Loucy (cell line): ENCODE measurements around the gene DENND2D.

ENCODE experiments used
- H2AFZ ChIP-seq: fragments of 200-600 bp; sonication (generic); 2 replicates; pipeline ENCODE4 v1.6.0; 2016; ENCODE audit warnings: antibody characterized with exemption, mild to moderate bottlenecking, low read length, moderate library complexity
- H3F3A ChIP-seq: fragments of 200-600 bp; 2 replicates; pipeline ENCODE4 v1.6.0; 2016; ENCODE audit warnings: antibody characterized with exemption, low read depth, mild to moderate bottlenecking
- H3K27me3 ChIP-seq: fragments of 200-600 bp; sonication (generic); 2 replicates; pipeline ENCODE4 v1.6.1; 2014; ENCODE audit warnings: low read length, mild to moderate bottlenecking; ENCODE audit not compliant: insufficient read depth, poor library complexity, severe bottlenecking
- H3K36me3 ChIP-seq: fragments of 200-600 bp; sonication (generic); 2 replicates; pipeline ENCODE4 v1.6.1; 2016; ENCODE audit warnings: low read length; ENCODE audit not compliant: insufficient read depth
- H3K4me1 ChIP-seq: fragments of 200-600 bp; sonication (generic); 2 replicates; pipeline ENCODE4 v1.5.1; 2014; ENCODE audit warnings: low read length, mild to moderate bottlenecking; ENCODE audit not compliant: insufficient read depth, poor library complexity, severe bottlenecking
- H3K4me2 ChIP-seq: fragments of 200-600 bp; sonication (generic); 2 replicates; pipeline ENCODE4 v1.6.0; 2014; ENCODE audit warnings: antibody characterized with exemption, low read length, low read depth, mild to moderate bottlenecking; ENCODE audit not compliant: poor library complexity, severe bottlenecking
- H3K4me3 ChIP-seq: fragments of 200-600 bp; sonication (generic); 2 replicates; pipeline ENCODE4 v1.5.1; 2014; ENCODE audit warnings: low read length, mild to moderate bottlenecking, mixed read lengths; ENCODE audit not compliant: poor library complexity, severe bottlenecking
- H3K79me2 ChIP-seq: fragments of 200-600 bp; sonication (generic); 2 replicates; pipeline ENCODE4 v1.6.1; 2014; ENCODE audit warnings: low read length; ENCODE audit not compliant: insufficient read depth
- H3K9ac ChIP-seq: fragments of 200-600 bp; sonication (generic); 2 replicates; pipeline ENCODE4 v1.6.0; 2014; ENCODE audit warnings: mild to moderate bottlenecking, low read depth, low read length, moderate library complexity; ENCODE audit not compliant: poor library complexity, severe bottlenecking
- H3K9me2 ChIP-seq: fragments of 200-600 bp; sonication (generic); replicated peaks from 2 replicates; pipeline ENCODE4 v1.6.1; 2016; ENCODE audit warnings: low read depth, low read length, mixed read lengths
- H3K9me3 ChIP-seq: fragments of 200-600 bp; sonication (generic); 2 replicates; pipeline ENCODE4 v1.6.1; 2014; ENCODE audit warnings: mild to moderate bottlenecking, antibody characterized with exemption, low read length, low read depth; ENCODE audit not compliant: insufficient read depth
- H4K20me1 ChIP-seq: fragments of 200-600 bp; sonication (generic); 2 replicates; pipeline ENCODE4 v1.6.0; 2014; ENCODE audit warnings: antibody characterized with exemption, low read length, mild to moderate bottlenecking; ENCODE audit not compliant: insufficient read depth, poor library complexity, severe bottlenecking
- CTCF ChIP-seq: fragments of 200-600 bp; sonication (generic); conservative IDR thresholded peaks from 2 replicates; pipeline ENCODE4 v1.5.1; 2014; ENCODE audit warnings: mild to moderate bottlenecking, antibody characterized with exemption, low read length
- EZH2phosphoT487 ChIP-seq: fragments of 200-600 bp; IDR thresholded peaks from 2 replicates; pipeline ENCODE4 v1.6.1; 2018; ENCODE audit warnings: antibody characterized with exemption, mild to moderate bottlenecking, moderate library complexity, borderline replicate concordance

The DENND2D gene

DNA sequence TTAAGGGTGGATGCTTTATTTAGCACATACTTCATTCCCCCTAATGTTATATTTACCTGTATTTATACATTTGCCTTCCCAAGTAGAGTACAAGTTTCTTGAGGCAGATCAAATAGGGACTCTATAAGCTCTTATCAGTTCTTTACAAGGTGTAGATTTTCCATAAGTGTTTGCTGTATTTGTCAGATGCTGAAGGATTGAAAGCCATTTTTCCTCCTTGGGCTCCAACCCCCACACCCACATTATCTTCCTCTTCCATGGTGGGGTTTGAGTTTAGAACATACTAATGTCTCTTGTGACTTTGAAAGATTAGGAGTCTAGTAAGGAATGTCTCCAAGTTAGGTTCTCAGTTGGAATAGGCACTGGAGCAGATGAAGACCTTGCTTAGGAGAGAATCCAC lies 24.6 kb upstream of the DENND2D start:
- peaks cover 49% of the 10 kb centered on the region for H3K4me1 ChIP-seq
- no peaks in the 10 kb centered on the region for H4K20me1 ChIP-seq
- H3K9ac ChIP-seq: no peak overlapping the region
- no peak for TF ChIP-seq EZH2phosphoT487
- no peak for TF ChIP-seq CTCF
- H3F3A ChIP-seq: 0 out of 2 replicates have a peak, but pooled peaks cover 6% of the 10 kb centered on the region
- no peaks in the 10 kb centered on the region for H3K9me3 ChIP-seq
- no peak overlapping the region for H2AFZ ChIP-seq
- H3K9me2 ChIP-seq: no peaks in the 10 kb centered on the region
- no peaks in the 10 kb centered on the region for H3K36me3 ChIP-seq
- no peak overlapping the region for H3K4me2 ChIP-seq
- H3K27me3 ChIP-seq: no peaks in the 10 kb centered on the region
- H3K79me2 ChIP-seq: peaks cover 7% of the 10 kb centered on the region; the same call in 1 of the 2 replicates
- no peak overlapping the region for H3K4me3 ChIP-seq

DNA sequence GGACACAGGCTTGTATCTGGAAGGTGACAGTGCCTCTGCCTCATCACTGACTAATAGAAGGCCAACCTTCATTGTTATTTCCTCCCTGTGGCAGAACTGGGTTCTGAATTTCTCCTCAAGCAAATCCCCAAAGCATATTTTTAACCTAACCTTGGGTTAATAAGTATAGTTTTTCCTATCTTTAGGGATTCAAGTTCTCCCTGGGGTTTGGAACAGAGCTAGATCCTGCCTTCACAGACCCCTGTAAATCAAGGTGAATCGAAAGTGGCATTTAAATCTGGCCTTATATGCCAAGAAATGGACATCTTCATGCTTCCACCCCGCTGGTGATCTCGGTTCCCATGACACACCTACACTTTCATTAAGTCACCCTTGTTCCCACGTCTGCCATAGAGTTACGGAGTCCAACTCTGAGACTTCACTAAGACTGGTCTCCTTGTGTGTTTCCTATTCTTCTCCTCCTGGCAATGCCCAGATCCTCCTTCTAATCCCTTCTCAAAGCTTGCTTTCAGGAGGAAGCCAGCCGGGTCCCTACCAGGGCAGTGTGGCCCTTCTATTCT lies 22.8 kb upstream of the DENND2D start:
- peak; percentile 3; the same call in 1 of the 2 replicates for TF ChIP-seq CTCF
- no peak for TF ChIP-seq EZH2phosphoT487
- H3K9me3 ChIP-seq: no peaks in the 10 kb centered on the region
- no peaks in the 10 kb centered on the region for H3K9me2 ChIP-seq
- no peaks in the 10 kb centered on the region for H3K36me3 ChIP-seq
- H3K79me2 ChIP-seq: peaks cover 8% of the 10 kb centered on the region; the same call in 1 of the 2 replicates
- H3K4me1 ChIP-seq: peaks cover 64% of the 10 kb centered on the region
- H3K4me2 ChIP-seq: peak overlapping the region; percentile 80
- H3K27me3 ChIP-seq: no peaks in the 10 kb centered on the region
- 0 out of 2 replicates have a peak overlapping the region, but pooled peaks have one; percentile 9 for H2AFZ ChIP-seq
- H3F3A ChIP-seq: 0 out of 2 replicates have a peak, but pooled peaks cover 6% of the 10 kb centered on the region
- H4K20me1 ChIP-seq: no peaks in the 10 kb centered on the region
- no peak overlapping the region for H3K4me3 ChIP-seq
- no peak overlapping the region for H3K9ac ChIP-seq

DNA sequence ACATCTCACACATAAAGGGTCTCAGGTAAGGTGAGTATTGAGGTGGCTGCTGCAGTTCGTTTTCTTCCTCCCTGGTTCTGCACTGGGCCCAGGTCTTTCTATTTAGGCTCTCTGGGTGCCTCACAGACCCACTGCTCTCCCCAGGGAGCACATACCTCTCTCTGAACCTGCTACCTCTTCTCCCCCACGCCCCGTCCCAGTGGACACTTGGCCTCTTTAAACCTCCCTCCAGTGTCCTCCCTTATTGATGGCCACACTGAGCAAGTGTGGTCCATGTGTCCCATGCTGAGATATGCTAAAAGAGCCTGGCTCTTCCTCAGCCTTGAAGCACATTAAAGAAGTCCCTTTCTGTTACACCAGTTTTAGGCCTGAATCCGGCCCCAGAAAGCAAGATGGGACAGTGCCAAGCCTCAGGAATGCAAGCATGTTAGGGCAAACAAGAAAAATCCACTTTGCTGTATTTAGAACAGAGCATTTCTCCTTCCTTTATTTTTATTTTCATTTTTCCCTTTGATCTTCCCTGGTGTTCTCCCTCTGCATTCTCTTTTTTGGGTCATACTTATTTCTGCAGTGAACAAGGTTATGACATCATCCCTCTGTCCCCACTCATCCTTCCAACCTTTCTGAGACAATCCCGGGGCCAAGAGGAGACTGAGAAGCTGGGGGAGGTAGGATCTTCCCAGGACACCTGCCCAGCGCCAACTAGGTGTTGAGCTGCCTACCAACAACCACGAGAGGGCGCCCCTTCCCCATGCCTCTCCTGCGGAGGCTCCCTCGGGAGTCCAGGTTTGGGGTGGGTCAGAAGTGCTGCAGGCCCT lies 22.1 kb upstream of the DENND2D start:
- TF ChIP-seq CTCF (peak; percentile 98), EZH2phosphoT487 (no peak)
- H2AFZ ChIP-seq: 0 out of 2 replicates have a peak overlapping the region, but pooled peaks have one; percentile 9
- H4K20me1 ChIP-seq: no peaks in the 10 kb centered on the region
- peak overlapping the region; percentile 80 for H3K4me2 ChIP-seq
- 0 out of 2 replicates have a peak, but pooled peaks cover 6% of the 10 kb centered on the region for H3F3A ChIP-seq
- no peaks in the 10 kb centered on the region for H3K9me3 ChIP-seq
- no peaks in the 10 kb centered on the region for H3K9me2 ChIP-seq
- peaks cover 8% of the 10 kb centered on the region; the same call in 1 of the 2 replicates for H3K79me2 ChIP-seq
- peak overlapping the region; percentile 60 for H3K4me3 ChIP-seq
- no peaks in the 10 kb centered on the region for H3K27me3 ChIP-seq
- peaks cover 70% of the 10 kb centered on the region for H3K4me1 ChIP-seq
- H3K9ac ChIP-seq: peak overlapping the region; percentile 76
- H3K36me3 ChIP-seq: no peaks in the 10 kb centered on the region
